Hematopoietic multipotent progenitor cell treated with erythropoietin and hydrocortisone succinate and interleukin-3 and kit ligand, for 17 days (in vitro differentiated cells): ENCODE measurements around the gene PRKN.

ENCODE experiments used
- DNase-seq: peaks from one replicate; pipeline ENCODE4 v3.0.0-alpha.2; 2015; ENCODE audit warnings: low spot score

PRKN gene

GRCh38 chr6:162373868-162374267 is 353.7 kb downstream of the PRKN start:
- no peak for DNase-seq

- DNase-seq, result no peak
Observed at GRCh38 chr6:162373192-162373591, 354.4 kb downstream of the PRKN start.

- DNase-seq, result no peak
Observed at GRCh38 chr6:162372106-162372505, 355.5 kb downstream of the PRKN start.

- DNase-seq, result no peak
Observed at GRCh38 chr6:162371121-162371520, 356.4 kb downstream of the PRKN start.

DNA sequence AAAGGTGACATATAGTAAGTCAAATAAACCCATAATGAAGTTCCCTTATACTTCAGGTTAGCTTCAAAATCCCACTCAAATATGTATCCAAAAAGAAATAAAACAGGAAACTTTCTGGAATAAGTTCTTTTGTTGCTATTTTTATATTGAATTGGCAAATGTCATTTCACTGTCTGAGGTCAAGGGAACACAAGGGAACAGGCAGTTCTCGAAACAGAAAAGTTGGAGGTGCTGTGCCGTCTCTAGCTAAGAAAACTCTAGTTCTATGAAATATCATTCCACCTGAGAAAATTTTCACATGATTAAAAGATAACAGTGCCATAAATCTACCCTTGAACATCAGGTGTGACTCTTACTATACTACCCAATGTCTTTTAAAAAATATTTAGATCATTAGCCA is 358.5 kb downstream of the PRKN start:
- no peak for DNase-seq

DNA sequence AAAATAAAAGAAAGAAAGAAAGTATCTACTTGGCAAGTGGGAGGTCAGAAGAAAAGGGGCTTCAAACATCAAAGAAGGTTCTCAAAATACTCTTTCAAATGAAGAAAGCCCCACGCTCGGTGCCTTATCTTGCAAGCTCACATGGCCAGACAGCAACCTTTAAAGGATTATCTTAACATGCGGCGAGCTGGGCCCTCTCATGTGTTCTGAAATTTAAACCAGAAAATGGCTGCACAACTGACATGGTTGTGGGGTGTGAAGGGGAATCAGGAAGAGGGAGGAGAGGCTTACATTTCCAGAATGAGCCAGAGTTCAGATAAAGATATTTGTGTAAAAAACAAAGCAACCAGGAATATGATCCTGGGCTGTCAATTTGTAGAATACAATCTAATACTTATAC is 363.1 kb downstream of the PRKN start:
- DNase-seq, result no peak

DNA sequence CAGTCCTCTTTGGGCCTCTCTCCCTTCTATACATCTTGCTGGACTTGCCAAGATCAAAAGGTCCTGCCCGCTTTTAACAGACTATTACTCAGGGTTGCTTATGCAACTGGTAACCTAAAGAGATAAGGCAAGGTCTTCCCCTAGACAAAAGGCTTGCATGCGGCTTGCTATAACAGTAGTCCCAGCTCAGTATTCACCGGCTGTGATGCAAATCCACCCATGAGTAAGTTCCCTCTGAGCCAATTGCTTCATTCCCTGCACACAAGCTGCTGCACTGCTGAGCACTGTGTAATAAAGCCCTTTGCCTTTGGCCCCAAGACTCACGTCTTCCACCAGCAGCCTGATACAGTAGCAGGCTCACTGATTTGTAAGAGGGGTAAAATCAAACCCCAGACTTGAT is 363.8 kb downstream of the PRKN start:
- DNase-seq, result no peak

GRCh38 chr6:162360901-162361567 is 366.5 kb downstream of the PRKN start:
- DNase-seq, result no peak

GRCh38 chr6:162358625-162359024 is 368.9 kb downstream of the PRKN start:
- no peak for DNase-seq

DNA sequence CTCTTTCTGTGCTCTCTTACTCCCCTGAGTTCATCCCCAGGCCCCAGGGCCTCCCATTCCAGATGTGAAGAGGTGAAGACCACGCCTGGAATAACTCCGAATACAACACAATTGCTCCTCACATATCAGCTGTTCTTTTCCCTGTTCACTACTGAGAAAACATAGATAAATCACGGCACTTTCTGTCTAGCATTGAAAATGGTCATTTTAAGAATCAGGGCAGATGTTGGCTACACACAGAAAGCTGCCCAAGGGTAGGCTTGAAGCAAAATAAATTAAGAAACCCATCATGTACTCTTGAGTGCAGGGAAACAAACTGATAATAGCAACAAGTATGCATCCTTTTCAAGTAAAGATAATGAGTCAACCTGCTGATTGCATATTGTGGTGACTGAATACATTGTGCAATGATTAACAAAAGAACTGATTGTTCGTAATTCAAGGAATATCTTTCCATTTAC is 382.5 kb downstream of the PRKN start:
- no peak for DNase-seq

DNA sequence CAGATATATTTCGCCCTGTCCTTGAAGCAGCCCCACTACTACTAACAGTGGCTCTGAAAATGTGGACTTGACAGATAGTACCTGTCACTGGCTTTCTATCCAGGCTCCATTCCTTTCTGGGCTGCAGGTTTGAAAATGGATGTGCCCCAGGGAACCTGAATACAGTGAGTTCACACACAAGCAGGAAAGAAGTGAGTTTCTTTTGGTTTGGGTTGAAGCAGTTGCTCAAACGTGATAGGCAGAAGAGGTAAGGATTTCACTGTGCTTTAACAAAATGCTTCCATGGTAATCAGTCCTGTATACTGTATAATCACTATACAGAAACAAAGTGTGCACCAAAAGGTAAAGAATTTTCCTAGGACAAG is 382.9 kb downstream of the PRKN start:
- DNase-seq, result no peak

DNA sequence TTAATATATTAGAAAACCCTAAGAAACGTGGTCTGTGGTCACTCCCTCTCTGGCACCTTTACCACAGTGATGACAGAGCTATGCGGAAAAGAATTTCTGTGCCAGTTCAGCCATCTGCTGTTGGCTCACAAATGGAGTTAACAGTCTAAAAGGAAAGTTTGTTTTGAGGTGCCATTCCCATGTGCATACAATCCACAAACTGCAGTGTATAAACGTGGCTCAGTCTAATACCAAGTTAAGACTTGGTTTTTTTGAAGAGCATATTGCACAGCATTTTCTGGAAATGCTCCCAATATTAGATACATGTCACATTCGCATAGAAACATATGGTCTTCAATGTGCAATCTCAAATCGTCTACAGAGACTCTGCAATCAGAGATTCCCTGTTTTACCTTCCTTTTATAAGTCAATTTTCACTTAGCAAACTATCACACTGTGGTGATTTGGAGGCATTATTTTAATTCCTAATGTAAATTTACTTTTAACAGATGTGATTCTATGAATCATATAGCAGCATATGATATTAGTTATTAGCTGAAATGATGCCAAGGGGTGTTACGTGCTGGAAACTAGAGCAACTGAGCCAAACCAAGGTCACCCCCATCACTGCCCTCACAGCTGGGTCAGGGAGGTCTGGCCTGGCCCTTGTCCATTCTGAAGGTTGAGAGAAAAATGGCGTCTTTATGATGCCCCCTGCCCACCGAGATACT is 383.5 kb downstream of the PRKN start:
- no peak for DNase-seq

DNA sequence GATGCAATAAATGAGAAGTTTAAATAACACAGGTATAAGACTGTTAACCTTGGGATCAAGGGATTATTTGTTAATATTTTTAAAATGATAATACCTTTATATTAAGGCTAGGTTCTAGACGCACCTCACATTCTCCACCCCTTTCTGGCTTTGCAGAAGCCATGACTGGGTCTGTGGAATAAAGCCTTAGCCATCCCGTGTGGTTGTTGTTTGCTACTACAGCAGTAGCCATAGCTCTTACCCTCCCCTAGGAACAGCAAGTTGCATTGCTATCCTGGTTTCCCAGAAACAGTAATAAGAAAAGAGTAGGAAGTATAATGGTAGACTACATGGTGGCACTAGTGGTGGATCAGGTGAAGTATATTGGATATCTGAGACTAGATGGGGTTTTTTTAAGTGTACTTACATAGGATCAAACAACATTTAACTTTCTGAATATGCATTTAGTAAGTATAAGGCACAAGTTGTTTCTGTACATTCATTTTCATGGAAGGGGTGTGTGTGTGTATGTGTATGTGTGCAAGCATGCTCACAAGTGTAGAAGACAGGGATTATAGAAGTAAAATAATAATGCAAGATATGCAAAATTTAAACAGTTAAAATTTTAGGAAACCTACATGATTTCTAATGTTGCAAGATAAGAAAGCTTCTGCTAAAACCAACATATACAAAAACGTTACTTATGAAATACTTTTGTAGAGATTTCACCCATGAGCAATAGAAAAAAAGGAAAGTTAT is 384.2 kb downstream of the PRKN start:
- no peak for DNase-seq

GRCh38 chr6:162337412-162337811 is 390.2 kb downstream of the PRKN start:
- DNase-seq, result no peak

DNA sequence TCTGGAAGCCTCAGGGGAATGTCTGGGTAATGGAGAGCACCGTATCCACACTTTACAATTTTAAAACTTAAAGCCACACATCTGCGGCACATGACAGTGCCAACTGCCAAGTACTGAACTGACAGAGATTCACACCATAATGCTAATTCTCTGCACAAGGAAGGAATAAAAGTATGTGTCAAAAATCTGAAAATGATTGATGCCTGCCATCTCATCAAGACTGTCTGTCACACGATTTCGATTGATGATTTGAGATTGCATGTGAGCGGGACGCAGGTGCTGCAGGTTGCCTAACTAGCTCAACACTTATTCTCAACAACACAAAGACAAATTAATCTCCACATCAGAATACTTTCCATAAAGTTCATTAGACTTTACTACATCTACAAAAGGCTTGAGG is 391.2 kb downstream of the PRKN start:
- no peak for DNase-seq

- DNase-seq, result no peak
Observed at GRCh38 chr6:162332365-162332764, 395.2 kb downstream of the PRKN start.

- DNase-seq, result no peak
Observed at GRCh38 chr6:162331911-162332310, 395.7 kb downstream of the PRKN start.

- DNase-seq, result no peak
Observed at GRCh38 chr6:162325826-162326225, 401.7 kb downstream of the PRKN start.

- DNase-seq, result no peak
Observed at GRCh38 chr6:162325051-162325450, 402.5 kb downstream of the PRKN start.

DNA sequence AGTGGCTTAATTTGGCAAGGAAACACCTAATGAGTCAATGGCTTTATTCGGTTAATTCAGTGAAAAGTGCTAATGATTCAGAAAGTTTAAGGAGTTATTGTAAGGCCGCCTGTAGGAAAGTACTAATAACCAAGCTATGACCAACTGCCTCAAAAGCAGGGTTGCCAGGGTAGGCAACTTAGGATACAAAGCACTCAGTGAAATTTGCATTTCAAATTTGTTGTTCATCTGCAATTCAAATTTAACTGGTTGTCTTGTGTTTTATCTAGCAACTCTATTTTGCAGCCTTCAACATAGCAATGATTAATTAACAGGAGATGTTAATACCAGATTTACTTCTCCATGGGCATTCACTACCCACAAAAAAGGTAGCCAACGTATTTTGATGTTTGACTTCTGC is 412.3 kb downstream of the PRKN start:
- DNase-seq, result no peak

DNA sequence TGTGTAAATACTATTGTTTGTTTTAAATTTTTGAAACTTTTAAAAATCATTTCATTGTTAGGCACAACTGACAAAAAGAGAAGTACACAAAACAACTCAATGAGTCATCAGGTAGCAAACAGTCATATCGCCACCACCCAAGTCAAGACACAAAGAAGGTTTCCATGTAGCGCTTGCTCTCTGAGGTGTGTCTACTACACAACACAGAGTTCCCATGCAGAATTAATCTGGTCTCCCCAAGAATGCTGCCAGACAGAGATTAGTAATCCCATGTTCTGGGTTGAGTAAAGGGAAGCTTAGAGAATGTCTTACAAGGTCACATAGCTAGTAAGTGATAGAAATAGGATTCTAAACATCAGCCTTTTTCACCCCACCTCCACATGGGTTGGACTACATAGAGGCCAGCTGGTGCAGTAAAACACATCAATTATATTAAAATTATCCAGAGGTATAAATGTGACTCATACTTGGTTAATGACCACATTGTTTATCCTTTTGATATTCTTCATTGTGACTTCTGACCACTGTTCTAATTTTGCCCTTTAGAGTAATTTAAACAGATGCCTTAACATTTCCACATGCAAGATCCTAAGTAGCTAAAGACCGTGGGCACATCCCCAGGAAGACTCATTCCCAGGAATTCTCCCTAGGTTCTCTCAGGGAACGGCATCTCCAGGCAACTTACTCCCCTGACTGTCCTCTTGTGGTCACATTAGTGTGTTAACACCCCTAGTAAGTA is 413.5 kb downstream of the PRKN start:
- no peak for DNase-seq

DNA sequence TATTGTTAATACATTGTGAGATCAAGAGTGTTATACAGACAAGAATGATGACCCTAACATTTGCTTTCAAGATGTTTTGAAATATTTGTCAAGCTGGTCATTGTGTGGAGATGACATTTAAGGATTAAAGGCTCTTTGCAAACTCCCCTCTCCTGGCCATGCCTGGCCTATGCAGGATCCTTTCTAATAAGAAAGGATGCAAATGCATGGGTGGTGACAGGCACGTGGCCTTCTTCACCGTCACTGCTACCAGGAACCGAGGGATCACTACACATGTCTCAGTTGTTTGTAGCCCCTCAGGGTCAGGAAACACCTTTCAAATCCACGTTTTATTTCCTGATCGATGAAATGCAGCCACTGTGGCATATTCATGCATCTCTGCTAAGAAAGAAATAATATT is 419.7 kb downstream of the PRKN start:
- DNase-seq, result no peak

- no peak for DNase-seq
Observed at GRCh38 chr6:162306616-162307015, 420.9 kb downstream of the PRKN start.
